ENCODE data around the gene HUS1.

DNA sequence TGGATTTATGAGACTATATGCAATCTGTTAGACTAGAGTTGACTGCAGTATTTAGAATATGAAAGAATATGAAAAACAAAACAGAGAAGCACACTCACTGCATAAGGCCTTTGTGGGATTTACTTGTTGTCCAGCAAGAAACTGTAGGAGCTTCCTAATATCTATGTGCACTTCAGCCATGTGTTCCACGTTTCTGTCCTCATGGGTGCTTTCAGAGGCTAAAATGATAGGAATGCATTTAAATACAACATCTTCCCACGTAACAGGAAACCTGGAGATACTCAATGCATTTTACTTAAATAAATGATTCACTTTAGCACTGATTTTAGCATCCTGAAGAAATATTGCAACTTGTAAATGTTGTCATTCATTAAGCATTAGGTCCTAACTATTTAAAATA lies 11.7 kb downstream of the HUS1 start:
- no peak for TF ChIP-seq NONO (IDR thresholded peaks at IDR 0.05)
- no peak for TF ChIP-seq NONO (CRISPR knock-in tag; conservative IDR thresholded peaks at IDR 0.05)
- no peak for TF ChIP-seq ZNF883 (CRISPR knock-in tag; IDR thresholded peaks at IDR 0.05; ENCODE audit: not compliant biosample characterization)
- no peak for TF ChIP-seq JUNB (CRISPR knock-in tag; IDR thresholded peaks at IDR 0.05; ENCODE audit: borderline replicate concordance)
